ENCODE data around the gene ZNF564. TPM values are rescaled to one million over a fixed set of nuclear protein-coding genes. Genes with fewer than 3 reads are reported as not detected.

ZNF564 gene
- 10 to 100 TPM in 3 of 4 donors, 1 to 10 TPM in 1; 6.8 to 14.6 (median 13.8) TPM for total RNA-seq

DNA sequence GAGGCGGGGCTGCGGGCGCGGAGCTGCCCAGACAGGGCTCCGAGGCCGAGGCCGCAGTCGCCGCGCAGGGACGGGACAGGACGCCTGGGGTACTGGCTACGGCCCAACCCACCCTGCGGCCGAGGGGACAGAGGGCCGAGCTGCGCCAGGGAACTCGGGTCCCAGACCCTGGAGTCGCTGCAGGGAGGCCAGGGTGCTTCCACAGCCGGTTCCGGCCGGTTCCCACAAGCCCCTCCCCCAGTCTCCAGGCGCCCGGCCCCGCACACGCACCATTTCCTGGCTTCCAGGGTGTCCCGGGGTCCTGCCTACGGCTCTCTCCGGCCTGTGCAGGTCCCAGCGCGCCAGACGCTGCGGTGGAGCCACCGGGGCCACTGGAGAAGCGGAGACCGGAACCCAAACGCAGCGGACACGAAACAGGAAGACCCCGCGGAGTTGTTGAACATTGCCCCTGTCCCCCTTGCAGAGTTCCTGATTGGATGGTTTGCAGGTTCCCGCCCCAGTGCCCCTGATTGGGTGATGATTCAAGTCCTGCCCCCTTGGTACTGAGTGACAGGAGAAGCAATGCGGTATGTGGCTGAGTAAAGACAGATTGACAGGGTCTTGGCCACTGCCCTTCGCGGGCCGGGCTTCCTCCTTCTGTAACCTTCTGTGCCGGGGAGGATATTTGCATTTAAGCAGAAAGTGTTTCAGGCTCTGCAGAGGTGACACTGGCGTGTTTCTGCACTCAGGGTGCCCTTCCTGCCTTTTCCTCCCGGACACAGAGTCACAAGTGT is at the start of gene ZNF564:
Gene ZNF564 (minus strand): TSS at position 423 of the 773 bp plus-strand sequence. CDS start 150 bp downstream, at position 273.
- Histone ChIP-seq H3K4me3 (peak within 1 kb of the TSS; percentile 91 to 93), H3K4me1 (peaks cover 0 to 62% (median 17%) of the 10 kb centered on the region in 3 donors), H3K9me3 (no peaks in the 10 kb centered on the region), H3K27me3 (no peaks in the 10 kb centered on the region), H3K27ac (peak within 1 kb of the TSS; percentile 69 to 98 (median 97)), H3K36me3 (peaks cover 0 to 8% of the 10 kb centered on the region in 2 donors)
- peak; percentile 99 for ATAC-seq
- WGBS, 2 donors (ENCODE audit: low coverage in 1 of 2) = 0% methylated on average over 1 of the region's 49 CpGs; no CpG with 5 or more reads in 1 of the 2 donors
- TF ChIP-seq, protein P1, sequence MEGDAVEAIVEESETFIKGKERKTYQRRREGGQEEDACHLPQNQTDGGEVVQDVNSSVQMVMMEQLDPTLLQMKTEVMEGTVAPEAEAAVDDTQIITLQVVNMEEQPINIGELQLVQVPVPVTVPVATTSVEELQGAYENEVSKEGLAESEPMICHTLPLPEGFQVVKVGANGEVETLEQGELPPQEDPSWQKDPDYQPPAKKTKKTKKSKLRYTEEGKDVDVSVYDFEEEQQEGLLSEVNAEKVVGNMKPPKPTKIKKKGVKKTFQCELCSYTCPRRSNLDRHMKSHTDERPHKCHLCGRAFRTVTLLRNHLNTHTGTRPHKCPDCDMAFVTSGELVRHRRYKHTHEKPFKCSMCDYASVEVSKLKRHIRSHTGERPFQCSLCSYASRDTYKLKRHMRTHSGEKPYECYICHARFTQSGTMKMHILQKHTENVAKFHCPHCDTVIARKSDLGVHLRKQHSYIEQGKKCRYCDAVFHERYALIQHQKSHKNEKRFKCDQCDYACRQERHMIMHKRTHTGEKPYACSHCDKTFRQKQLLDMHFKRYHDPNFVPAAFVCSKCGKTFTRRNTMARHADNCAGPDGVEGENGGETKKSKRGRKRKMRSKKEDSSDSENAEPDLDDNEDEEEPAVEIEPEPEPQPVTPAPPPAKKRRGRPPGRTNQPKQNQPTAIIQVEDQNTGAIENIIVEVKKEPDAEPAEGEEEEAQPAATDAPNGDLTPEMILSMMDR (IDR thresholded peaks at IDR 0.05) = peak in 1 of 4 experiments; percentile 9
- TF ChIP-seq POLR2A (IDR thresholded peaks at IDR 0.05) (peak; percentile 39 to 50), POLR2AphosphoS5 (IDR thresholded peaks at IDR 0.05) (peak; percentile 83), EP300 (IDR thresholded peaks at IDR 0.05) (no peak)

DNA sequence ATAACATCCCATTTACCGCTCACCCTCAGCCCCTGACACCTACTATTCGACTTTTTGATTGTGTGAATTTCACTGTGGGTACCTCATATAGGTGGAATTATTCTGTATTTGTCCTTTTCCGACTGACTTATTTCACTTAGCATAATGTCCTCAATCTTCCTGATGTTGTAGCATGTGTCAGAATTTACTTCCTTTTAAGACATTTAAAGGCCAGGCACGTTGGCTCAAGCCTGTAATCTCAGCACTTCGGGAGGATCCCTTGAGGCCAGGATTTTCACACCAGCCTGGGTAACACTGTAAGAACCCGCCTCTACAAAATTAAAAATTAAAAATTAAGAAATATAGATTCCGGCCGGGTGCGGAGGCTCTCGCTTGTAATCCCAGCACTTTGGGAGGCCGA is 46.3 kb upstream of the ZNF564 start:
- no peak for ATAC-seq
- WGBS, 2 donors (ENCODE audit: low coverage in 1 of 2) = 75 to 81% methylated on average over 8 to 10 of the region's 11 CpGs
- no peaks in the 10 kb centered on the region for H3K27me3 ChIP-seq
- no peaks in the 10 kb centered on the region for H3K4me1 ChIP-seq
- H3K4me3 ChIP-seq = no peak overlapping the region
- H3K27ac ChIP-seq = no peak overlapping the region
- TF ChIP-seq POLR2AphosphoS5 (IDR thresholded peaks at IDR 0.05) (no peak), EP300 (IDR thresholded peaks at IDR 0.05) (no peak), POLR2A (IDR thresholded peaks at IDR 0.05) (no peak)
- TF ChIP-seq, protein P1 (IDR thresholded peaks at IDR 0.05) = no peak
- no peaks in the 10 kb centered on the region for H3K9me3 ChIP-seq
- peaks cover 0 to 52% of the 10 kb centered on the region in 2 donors for H3K36me3 ChIP-seq

DNA sequence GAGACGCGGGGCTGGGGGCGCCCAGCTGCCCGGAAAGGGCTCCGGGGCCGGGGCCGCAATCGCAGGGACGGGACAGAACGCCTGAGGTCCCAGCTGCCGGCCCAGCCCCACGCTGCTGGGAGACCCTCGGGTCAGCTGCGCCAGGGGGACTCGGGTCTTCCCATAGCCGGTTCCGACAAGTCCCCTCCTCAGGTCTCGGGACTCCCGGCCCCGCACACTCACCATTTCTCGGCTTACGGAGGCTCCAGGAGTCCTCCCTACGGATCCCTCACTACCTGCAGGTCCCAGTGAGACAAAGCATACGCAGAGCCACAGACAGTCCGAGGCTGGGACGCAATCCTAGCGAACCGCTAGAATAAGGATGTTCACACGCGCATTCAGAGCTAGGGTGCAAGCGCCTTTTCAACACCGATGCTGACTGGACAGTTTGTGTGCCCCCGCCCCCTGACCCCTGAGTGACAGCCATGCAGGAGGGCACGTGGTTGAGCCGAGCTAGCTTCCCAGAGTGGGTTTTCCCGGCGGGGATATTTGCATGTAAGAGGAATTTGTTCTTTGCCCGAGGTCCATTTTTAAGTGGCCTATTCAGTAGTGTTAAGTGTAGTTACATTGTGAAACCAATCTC is 45.8 kb upstream of the ZNF564 start:
- peaks cover 0 to 47% of the 10 kb centered on the region in 2 donors for H3K36me3 ChIP-seq
- ATAC-seq = no peak
- TF ChIP-seq, protein P1 (IDR thresholded peaks at IDR 0.05) = no peak
- no peak for TF ChIP-seq POLR2A (IDR thresholded peaks at IDR 0.05)
- TF ChIP-seq POLR2AphosphoS5 (IDR thresholded peaks at IDR 0.05) = no peak
- TF ChIP-seq EP300 (IDR thresholded peaks at IDR 0.05) = no peak
- H3K4me1 ChIP-seq = no peaks in the 10 kb centered on the region
- H3K4me3 ChIP-seq = no peak overlapping the region
- H3K27me3 ChIP-seq = no peaks in the 10 kb centered on the region
- H3K9me3 ChIP-seq = no peaks in the 10 kb centered on the region
- no peak overlapping the region for H3K27ac ChIP-seq
- WGBS, 2 donors (ENCODE audit: low coverage in 1 of 2) = 53 to 69% methylated on average over 10 to 17 of the region's 38 CpGs

DNA sequence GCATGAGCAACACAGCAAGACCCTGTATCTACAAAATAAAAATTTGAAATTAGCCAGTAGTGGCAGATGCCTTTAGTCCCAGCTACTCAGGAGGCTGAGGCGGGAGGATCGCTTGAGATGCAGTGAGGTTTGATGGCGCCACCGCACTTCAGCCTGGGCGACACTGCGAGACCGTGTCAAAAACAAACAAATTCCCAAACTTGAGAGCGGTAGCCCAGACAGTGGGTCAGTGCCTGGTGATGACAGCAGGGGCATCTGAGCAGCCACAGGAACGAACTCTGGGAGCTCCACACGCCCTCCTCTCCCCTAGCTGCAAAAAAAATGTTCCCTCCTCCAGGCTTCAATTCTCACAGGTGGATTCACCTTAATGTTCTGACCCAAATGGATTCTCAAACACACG is 45.2 kb upstream of the ZNF564 start:
- no peak overlapping the region for H3K27ac ChIP-seq
- H3K4me3 ChIP-seq = no peak overlapping the region
- peaks cover 0 to 45% of the 10 kb centered on the region in 2 donors for H3K36me3 ChIP-seq
- no peaks in the 10 kb centered on the region for H3K27me3 ChIP-seq
- no peaks in the 10 kb centered on the region for H3K4me1 ChIP-seq
- no peak for TF ChIP-seq EP300 (IDR thresholded peaks at IDR 0.05)
- no peak for TF ChIP-seq POLR2AphosphoS5 (IDR thresholded peaks at IDR 0.05)
- TF ChIP-seq, protein P1 (IDR thresholded peaks at IDR 0.05) = no peak
- no peak for TF ChIP-seq POLR2A (IDR thresholded peaks at IDR 0.05)
- no peaks in the 10 kb centered on the region for H3K9me3 ChIP-seq
- ATAC-seq = no peak
- 95% methylated on average over 8 of the region's 11 CpGs; no CpG with 5 or more reads in 1 of the 2 donors for WGBS, 2 donors (ENCODE audit: low coverage in 1 of 2)

Data from gastroesophageal sphincter (tissue), 4 donors.